GM21576 (cell line): ENCODE data around the gene HMG20B.
"Not testable (repeated sequence)": the region's sequence is repeated elsewhere in the genome, so short reads cannot be mapped to it uniquely, and the experiment has no call there.

ENCODE experiments used
- ATAC-seq: cut with Tn5 transposase; IDR thresholded peaks from one replicate; pipeline ENCODE4 v1.9.1; 2021; ENCODE audit warnings: mild to moderate bottlenecking, moderate library complexity; ENCODE audit not compliant: unreplicated experiment

Gene HMG20B

GRCh38 chr19:3555653-3556422, 16.9 kb upstream of the HMG20B start:
- no peak for ATAC-seq

- no peak for ATAC-seq
Observed at GRCh38 chr19:3556423-3556977, 16.2 kb upstream of the HMG20B start.

- peak; percentile 6 for ATAC-seq
Observed at GRCh38 chr19:3556978-3557460, 15.7 kb upstream of the HMG20B start.

- peak; percentile 79 for ATAC-seq
Observed at GRCh38 chr19:3557461-3558248, 15.1 kb upstream of the HMG20B start, which contains the start of gene MFSD12. TSS of gene MFSD12 (minus strand) at chr19:3557586. CDS start at chr19:3557403, 183 bp downstream.

GRCh38 chr19:3563709-3564524, 8.8 kb upstream of the HMG20B start:
- no peak for ATAC-seq

- no peak for ATAC-seq
Observed at GRCh38 chr19:3565139-3565538, 7.6 kb upstream of the HMG20B start.

GRCh38 chr19:3570042-3570441, 2.7 kb upstream of the HMG20B start:
- not testable (repeated sequence) for ATAC-seq

- no peak for ATAC-seq
Observed at GRCh38 chr19:3570606-3571011, 2.1 kb upstream of the HMG20B start.

- ATAC-seq = peak; percentile 92
Observed at GRCh38 chr19:3572132-3572854, 451 bp upstream of the HMG20B start.

- no peak for ATAC-seq
Observed at GRCh38 chr19:3573162-3573857, 566 bp downstream of the HMG20B start.

- no peak for ATAC-seq
Observed at GRCh38 chr19:3573858-3574637, 1.3 kb downstream of the HMG20B start.

GRCh38 chr19:3575260-3575741, 2.6 kb downstream of the HMG20B start:
- no peak for ATAC-seq

- no peak for ATAC-seq
Observed at GRCh38 chr19:3575949-3576673, 3.4 kb downstream of the HMG20B start.

- no peak for ATAC-seq
Observed at GRCh38 chr19:3576696-3577443, 4.1 kb downstream of the HMG20B start.

- ATAC-seq = no peak
Observed at GRCh38 chr19:3577723-3578344, 5.1 kb downstream of the HMG20B start.

GRCh38 chr19:3578390-3578789, 5.6 kb downstream of the HMG20B start:
- no peak for ATAC-seq
